Gastrocnemius medialis (tissue), 4 donors: ENCODE data around the gene ZNF710.

Experiments
- POLR2A ChIP-seq, 2 donors: fragments of 450-650 bp; IDR thresholded peaks; one replicate each; pipeline ENCODE4 v1.6.1; 2017; ENCODE audit warnings: antibody characterized with exemption in 2 of 2, mild to moderate bottlenecking in 2 of 2, moderate library complexity in 2 of 2
- TF ChIP-seq, protein P1 (sequence below), 5 experiments: fragments of 450-650 bp in 3 of 5; fragments of 200-600 bp in 2 of 5; sonication (generic) in 2 of 5; IDR thresholded peaks in 4 of 5; conservative IDR thresholded peaks in 1 of 5; 1 replicate in 4 of 5; 2 replicates in 1 of 5; pipeline ENCODE4 v1.5.1; 2016 to 2019; ENCODE audit warnings: antibody characterized with exemption in 5 of 5, mild to moderate bottlenecking in 3 of 5, moderate library complexity in 3 of 5

GRCh38 chr15:89967881-89968280 lies 33.2 kb upstream of the ZNF710 start:
- TF ChIP-seq, protein P1, sequence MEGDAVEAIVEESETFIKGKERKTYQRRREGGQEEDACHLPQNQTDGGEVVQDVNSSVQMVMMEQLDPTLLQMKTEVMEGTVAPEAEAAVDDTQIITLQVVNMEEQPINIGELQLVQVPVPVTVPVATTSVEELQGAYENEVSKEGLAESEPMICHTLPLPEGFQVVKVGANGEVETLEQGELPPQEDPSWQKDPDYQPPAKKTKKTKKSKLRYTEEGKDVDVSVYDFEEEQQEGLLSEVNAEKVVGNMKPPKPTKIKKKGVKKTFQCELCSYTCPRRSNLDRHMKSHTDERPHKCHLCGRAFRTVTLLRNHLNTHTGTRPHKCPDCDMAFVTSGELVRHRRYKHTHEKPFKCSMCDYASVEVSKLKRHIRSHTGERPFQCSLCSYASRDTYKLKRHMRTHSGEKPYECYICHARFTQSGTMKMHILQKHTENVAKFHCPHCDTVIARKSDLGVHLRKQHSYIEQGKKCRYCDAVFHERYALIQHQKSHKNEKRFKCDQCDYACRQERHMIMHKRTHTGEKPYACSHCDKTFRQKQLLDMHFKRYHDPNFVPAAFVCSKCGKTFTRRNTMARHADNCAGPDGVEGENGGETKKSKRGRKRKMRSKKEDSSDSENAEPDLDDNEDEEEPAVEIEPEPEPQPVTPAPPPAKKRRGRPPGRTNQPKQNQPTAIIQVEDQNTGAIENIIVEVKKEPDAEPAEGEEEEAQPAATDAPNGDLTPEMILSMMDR (IDR thresholded peaks at IDR 0.05 in 4 of 5, conservative IDR thresholded peaks at IDR 0.05 in 1 of 5) = no peak
- no peak for TF ChIP-seq POLR2A (IDR thresholded peaks at IDR 0.05)
